AG04450 (cell line): ENCODE results near the gene KIAA1328. TPM values are rescaled to one million over a fixed set of nuclear protein-coding genes. Genes with fewer than 3 reads are reported as not detected.

Experiments
- CTCF ChIA-PET: fragments of 300-600, 350-600 bp; formaldehyde crosslinking; extraction: SDS; loops from one replicate; lab custom pipeline; 2022; ENCODE audit warnings: antibody characterized with exemption, inconsistent platforms; lab: Charles Lee
- POLR2A ChIA-PET: fragments of 350-600 bp; formaldehyde crosslinking; extraction: SDS; loops from one replicate; lab custom pipeline; 2021; ENCODE audit warnings: antibody characterized with exemption, inconsistent platforms; lab: Yijun Ruan, JAX
- DNase-seq: peaks from one replicate; pipeline ENCODE4 v3.0.0-alpha.2; 2011; ENCODE audit warnings: low read depth, low spot score
- H3K27ac ChIP-seq: one replicate; pipeline ENCODE4 v1.5.1; 2012; ENCODE audit warnings: low read depth, low read length, control low read depth
- H3K27me3 ChIP-seq: one replicate; pipeline ENCODE4 v1.6.0; 2012; ENCODE audit warnings: low read length; ENCODE audit not compliant: control insufficient read depth, insufficient read depth
- H3K4me3 ChIP-seq: 2 replicates; pipeline ENCODE4 v1.5.1; 2011; ENCODE audit warnings: mild to moderate bottlenecking, low read depth, low read length, control low read depth
- H3K9me3 ChIP-seq: 2 replicates; pipeline ENCODE4 v1.5.1; 2012; ENCODE audit warnings: low read length; ENCODE audit not compliant: control insufficient read depth, insufficient read depth
- CTCF ChIP-seq: IDR thresholded peaks from 2 replicates; pipeline ENCODE4 v1.5.1; 2011; ENCODE audit warnings: low read depth, low read length, control low read depth, inconsistent platforms
- polyA plus RNA-seq: library from polyadenylated mRNA; depleted of rRNA; stranded (reverse); fragments of >200 nt; gene quantifications from 2 replicates; pipeline ENCODE4 v1.2.3, GENCODE V29; 2011

Gene KIAA1328
- polyA plus RNA-seq, 1 experiment: 3.9 TPM

GRCh38 chr18:37259711-37260110 is 430.8 kb downstream of the KIAA1328 start:
- no peak for DNase-seq
- TF ChIP-seq CTCF: no peak
- ChIA-PET CTCF (no interaction called here), POLR2A (no interaction called here)
- no peak overlapping the region for H3K4me3 ChIP-seq
- peaks cover 19% of the 10 kb centered on the region for H3K27me3 ChIP-seq
- H3K27ac ChIP-seq: no peak overlapping the region
- H3K9me3 ChIP-seq: no peaks in the 10 kb centered on the region

- no peak for DNase-seq
- Histone ChIP-seq H3K9me3 (no peaks in the 10 kb centered on the region; the same call in 1 of the 2 replicates), H3K27me3 (peaks cover 11% of the 10 kb centered on the region), H3K4me3 (no peak overlapping the region), H3K27ac (no peak overlapping the region)
- TF ChIP-seq CTCF: no peak
- ChIA-PET POLR2A (no interaction called here), CTCF (no interaction called here)
Measured at GRCh38 chr18:37260367-37261093, 431.6 kb downstream of the KIAA1328 start.

- Histone ChIP-seq H3K27ac (no peak overlapping the region), H3K9me3 (no peaks in the 10 kb centered on the region; the same call in 1 of the 2 replicates), H3K4me3 (no peak overlapping the region), H3K27me3 (peaks cover 3% of the 10 kb centered on the region)
- POLR2A ChIA-PET: no interaction called here
- no peak for TF ChIP-seq CTCF
- no peak for DNase-seq
- CTCF ChIA-PET: no interaction called here
Measured at GRCh38 chr18:37261246-37261840, 432.4 kb downstream of the KIAA1328 start.

GRCh38 chr18:37261988-37262387 is 433.1 kb downstream of the KIAA1328 start:
- CTCF ChIA-PET: no interaction called here
- no peak for TF ChIP-seq CTCF
- Histone ChIP-seq H3K4me3 (no peak overlapping the region), H3K27ac (no peak overlapping the region), H3K27me3 (peaks cover 2% of the 10 kb centered on the region), H3K9me3 (no peaks in the 10 kb centered on the region; the same call in 1 of the 2 replicates)
- POLR2A ChIA-PET: no interaction called here
- no peak for DNase-seq

GRCh38 chr18:37264956-37265355 is 436.0 kb downstream of the KIAA1328 start:
- CTCF ChIA-PET: no interaction called here
- no peak overlapping the region for H3K4me3 ChIP-seq
- H3K9me3 ChIP-seq: no peaks in the 10 kb centered on the region; the same call in 1 of the 2 replicates
- TF ChIP-seq CTCF: no peak
- H3K27me3 ChIP-seq: no peaks in the 10 kb centered on the region
- H3K27ac ChIP-seq: no peak overlapping the region
- no peak for DNase-seq
- POLR2A ChIA-PET: no interaction called here
